ENCODE results near the gene LCOR.

DNA sequence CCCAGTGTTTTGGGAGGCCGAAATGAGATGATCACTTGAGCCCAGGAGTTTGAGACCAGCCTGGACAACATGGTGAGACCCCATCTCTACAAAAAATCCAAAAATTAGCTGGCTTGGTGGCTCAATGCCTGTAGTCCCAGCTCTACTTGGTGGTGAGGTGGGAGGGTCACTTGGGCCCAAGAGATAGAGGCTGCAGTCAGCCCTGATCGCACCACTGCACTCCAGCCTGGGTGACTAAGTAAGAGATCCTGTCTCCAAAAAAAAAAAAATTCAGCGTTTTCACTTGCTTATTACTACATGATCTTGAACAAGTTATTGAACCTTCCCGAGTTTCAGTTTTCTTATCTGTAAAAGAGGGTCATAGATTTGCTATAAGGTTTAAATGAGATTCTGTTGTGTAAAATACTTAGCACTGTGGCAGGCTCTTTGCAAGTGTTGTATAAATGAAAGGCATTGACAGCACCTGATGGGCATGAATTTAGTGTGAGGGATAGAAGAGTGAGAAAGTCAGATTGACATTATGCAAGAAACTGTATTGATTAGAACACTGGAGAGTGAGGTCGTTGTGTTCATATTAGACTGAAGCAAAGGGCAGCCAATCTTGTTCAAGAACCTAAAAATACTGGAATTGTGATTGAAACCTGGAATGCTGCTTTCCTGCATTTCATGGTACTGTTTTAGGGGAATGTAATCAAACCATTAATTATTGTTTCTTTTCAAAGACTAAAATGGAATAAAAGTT is 136.8 kb downstream of the LCOR start:
- TF ChIP-seq, protein P1, sequence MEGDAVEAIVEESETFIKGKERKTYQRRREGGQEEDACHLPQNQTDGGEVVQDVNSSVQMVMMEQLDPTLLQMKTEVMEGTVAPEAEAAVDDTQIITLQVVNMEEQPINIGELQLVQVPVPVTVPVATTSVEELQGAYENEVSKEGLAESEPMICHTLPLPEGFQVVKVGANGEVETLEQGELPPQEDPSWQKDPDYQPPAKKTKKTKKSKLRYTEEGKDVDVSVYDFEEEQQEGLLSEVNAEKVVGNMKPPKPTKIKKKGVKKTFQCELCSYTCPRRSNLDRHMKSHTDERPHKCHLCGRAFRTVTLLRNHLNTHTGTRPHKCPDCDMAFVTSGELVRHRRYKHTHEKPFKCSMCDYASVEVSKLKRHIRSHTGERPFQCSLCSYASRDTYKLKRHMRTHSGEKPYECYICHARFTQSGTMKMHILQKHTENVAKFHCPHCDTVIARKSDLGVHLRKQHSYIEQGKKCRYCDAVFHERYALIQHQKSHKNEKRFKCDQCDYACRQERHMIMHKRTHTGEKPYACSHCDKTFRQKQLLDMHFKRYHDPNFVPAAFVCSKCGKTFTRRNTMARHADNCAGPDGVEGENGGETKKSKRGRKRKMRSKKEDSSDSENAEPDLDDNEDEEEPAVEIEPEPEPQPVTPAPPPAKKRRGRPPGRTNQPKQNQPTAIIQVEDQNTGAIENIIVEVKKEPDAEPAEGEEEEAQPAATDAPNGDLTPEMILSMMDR (IDR thresholded peaks at IDR 0.05), result no peak
- TF ChIP-seq POLR2AphosphoS5 (IDR thresholded peaks at IDR 0.05), result no peak
